ENCODE measurements around the gene UGT1A7.

DNA sequence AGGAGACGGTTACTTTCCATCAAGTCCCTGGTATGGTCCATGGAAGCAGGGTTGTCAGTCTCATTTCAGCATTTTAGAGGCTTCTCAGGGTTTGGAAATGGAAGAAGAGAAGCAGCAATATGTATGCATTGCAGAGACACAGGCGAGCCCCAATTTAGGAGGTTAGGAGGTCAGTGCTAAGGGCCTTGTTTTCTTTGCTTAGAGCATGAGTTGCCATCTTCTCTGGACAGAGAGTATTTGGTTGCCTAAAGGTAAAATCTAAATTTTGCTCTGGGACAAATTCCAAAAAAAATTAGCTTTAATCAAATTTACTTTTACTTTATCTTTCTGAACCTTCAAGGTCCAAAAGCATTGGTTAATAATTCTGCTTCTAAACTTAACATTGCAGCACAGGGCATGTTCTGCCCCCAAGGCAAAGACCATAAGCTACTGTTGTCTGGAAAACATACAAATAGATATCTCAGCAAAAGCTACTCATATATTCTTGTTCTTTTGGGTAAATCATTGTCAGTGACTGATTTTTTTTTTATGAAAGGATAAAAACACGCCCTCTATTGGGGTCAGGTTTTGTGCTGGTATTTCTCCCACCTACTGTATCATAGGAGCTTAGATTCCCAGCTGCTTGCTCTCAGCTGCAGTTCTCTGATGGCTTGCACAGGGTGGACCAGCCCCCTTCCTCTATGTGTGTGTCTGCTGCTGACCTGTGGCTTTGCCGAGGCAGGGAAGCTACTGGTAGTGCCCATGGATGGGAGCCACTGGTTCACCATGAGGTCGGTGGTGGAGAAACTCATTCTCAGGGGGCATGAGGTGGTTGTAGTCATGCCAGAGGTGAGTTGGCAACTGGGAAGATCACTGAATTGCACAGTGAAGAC, 10.2 kb upstream of the UGT1A7 start, which contains the start of gene UGT1A9:
- TF ChIP-seq, protein P1, sequence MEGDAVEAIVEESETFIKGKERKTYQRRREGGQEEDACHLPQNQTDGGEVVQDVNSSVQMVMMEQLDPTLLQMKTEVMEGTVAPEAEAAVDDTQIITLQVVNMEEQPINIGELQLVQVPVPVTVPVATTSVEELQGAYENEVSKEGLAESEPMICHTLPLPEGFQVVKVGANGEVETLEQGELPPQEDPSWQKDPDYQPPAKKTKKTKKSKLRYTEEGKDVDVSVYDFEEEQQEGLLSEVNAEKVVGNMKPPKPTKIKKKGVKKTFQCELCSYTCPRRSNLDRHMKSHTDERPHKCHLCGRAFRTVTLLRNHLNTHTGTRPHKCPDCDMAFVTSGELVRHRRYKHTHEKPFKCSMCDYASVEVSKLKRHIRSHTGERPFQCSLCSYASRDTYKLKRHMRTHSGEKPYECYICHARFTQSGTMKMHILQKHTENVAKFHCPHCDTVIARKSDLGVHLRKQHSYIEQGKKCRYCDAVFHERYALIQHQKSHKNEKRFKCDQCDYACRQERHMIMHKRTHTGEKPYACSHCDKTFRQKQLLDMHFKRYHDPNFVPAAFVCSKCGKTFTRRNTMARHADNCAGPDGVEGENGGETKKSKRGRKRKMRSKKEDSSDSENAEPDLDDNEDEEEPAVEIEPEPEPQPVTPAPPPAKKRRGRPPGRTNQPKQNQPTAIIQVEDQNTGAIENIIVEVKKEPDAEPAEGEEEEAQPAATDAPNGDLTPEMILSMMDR (IDR thresholded peaks at IDR 0.05), result no peak
- no peak for TF ChIP-seq POLR2A (IDR thresholded peaks at IDR 0.05)

Data from testis (tissue), 2 donors.